H1 (cell line): Measurements from ENCODE around the gene FGR. TPM values are rescaled to one million over a fixed set of nuclear protein-coding genes. Genes with fewer than 3 reads are reported as not detected.
"Not testable (repeated sequence)": the region's sequence is repeated elsewhere in the genome, so short reads cannot be mapped to it uniquely, and the experiment has no call there.

Experiments used
- CTCF ChIA-PET: fragments of 300-600 bp; sonication (Branson Sonifier 250); formaldehyde crosslinking; loops from one replicate; lab custom pipeline; 2021; ENCODE audit not compliant: partially characterized antibody; lab: Charles Lee
- POLR2A ChIA-PET: fragments of 300-600 bp; sonication (Branson Sonifier 250); formaldehyde crosslinking; loops from one replicate; lab custom pipeline; 2021; ENCODE audit warnings: inconsistent platforms; ENCODE audit not compliant: partially characterized antibody; lab: Charles Lee
- DNase-seq, 2 experiments: peaks; one replicate each; pipeline versions ENCODE4 v3.0.0 to v3.0.0-alpha.2; 2010 to 2022; ENCODE audit warnings: low spot score in 2 of 2, low read depth in 1 of 2, mixed read lengths in 1 of 2
- FAIRE-seq: peaks from 2 replicates; lab custom pipeline; 2011; peaks lifted over from hg19 to GRCh38; lab: Jason Lieb, UNC
- H2AFZ ChIP-seq: 2 replicates; pipeline ENCODE4 v1.8.1; 2012; ENCODE audit warnings: low read length, inconsistent platforms
- H2AK5ac ChIP-seq: 2 replicates; pipeline ENCODE4 v1.6.1; 2013; ENCODE audit warnings: low read depth, low read length
- H2BK120ac ChIP-seq: replicated peaks from 2 replicates; pipeline ENCODE3; 2013; ENCODE audit warnings: low read depth, low read length, inconsistent platforms
- H2BK12ac ChIP-seq: 2 replicates; pipeline ENCODE4 v1.6.1; 2013; ENCODE audit warnings: low read depth, low read length
- H2BK15ac ChIP-seq: 2 replicates; pipeline ENCODE4 v1.6.1; 2013; ENCODE audit warnings: low read length
- H2BK20ac ChIP-seq: 2 replicates; pipeline ENCODE4 v1.6.1; 2013; ENCODE audit warnings: low read length
- H2BK5ac ChIP-seq: 2 replicates; pipeline ENCODE4 v1.6.1; 2013; ENCODE audit warnings: low read depth, low read length
- H3K14ac ChIP-seq: 2 replicates; pipeline ENCODE4 v1.6.1; 2013; ENCODE audit warnings: inconsistent platforms; ENCODE audit not compliant: insufficient read length
- H3K18ac ChIP-seq: 2 replicates; pipeline ENCODE4 v1.6.1; 2013; ENCODE audit warnings: low read length; ENCODE audit errors: extremely low read depth
- H3K23ac ChIP-seq: 2 replicates; pipeline ENCODE4 v1.6.1; 2013; ENCODE audit warnings: inconsistent platforms; ENCODE audit not compliant: insufficient read length
- H3K23me2 ChIP-seq: 2 replicates; pipeline ENCODE4 v1.6.1; 2013; ENCODE audit warnings: low read depth, low read length
- H3K27ac ChIP-seq: 2 replicates; pipeline ENCODE4 v1.6.1; 2011; ENCODE audit warnings: low read depth, low read length, inconsistent platforms
- H3K27me3 ChIP-seq, 4 experiments: replicated peaks in 1 of 4; 1 replicate in 1 of 4; 2 replicates in 3 of 4; pipeline versions ENCODE4 v1.6.1 to v1.8.1; 2011 to 2013; ENCODE audit warnings: low read length in 3 of 4, mild to moderate bottlenecking in 3 of 4, inconsistent platforms in 2 of 4, mixed read lengths in 2 of 4, moderate library complexity in 1 of 4; ENCODE audit not compliant: control insufficient read depth in 3 of 4, insufficient read depth in 3 of 4; ENCODE audit errors: extremely low read depth in 1 of 4
- H3K36me3 ChIP-seq, 4 experiments: 2 replicates each; pipeline versions ENCODE4 v1.6.1 to v1.8.1; 2011 to 2013; ENCODE audit warnings: mild to moderate bottlenecking in 4 of 4, low read length in 3 of 4, moderate library complexity in 2 of 4, control low read depth in 1 of 4, inconsistent platforms in 1 of 4; ENCODE audit not compliant: insufficient read depth in 4 of 4, control insufficient read depth in 2 of 4
- H3K4ac ChIP-seq: replicated peaks from 2 replicates; pipeline ENCODE3; 2013; ENCODE audit warnings: low read length, low read depth, mixed read lengths, inconsistent platforms; ENCODE audit not compliant: insufficient read length
- H3K4me1 ChIP-seq, 4 experiments: replicated peaks in 1 of 4; 1 replicate in 1 of 4; 2 replicates in 3 of 4; pipeline versions ENCODE4 v1.6.1 to v1.8.1; 2011 to 2013; ENCODE audit warnings: low read length in 3 of 4, inconsistent platforms in 2 of 4, mixed read lengths in 1 of 4; ENCODE audit not compliant: insufficient read depth in 4 of 4, control insufficient read depth in 3 of 4
- H3K4me2 ChIP-seq, 2 experiments: 2 replicates each; pipeline versions ENCODE4 v1.6.1 to v1.8.1; 2011 to 2013; ENCODE audit warnings: low read depth in 2 of 2, low read length in 2 of 2, control low read depth in 1 of 2, inconsistent platforms in 1 of 2, mild to moderate bottlenecking in 1 of 2; ENCODE audit not compliant: insufficient read depth in 1 of 2
- H3K4me3 ChIP-seq, 4 experiments: fragments of 200-600, 300-600 bp in 1 of 4; sonication (generic), shearing (Covaris generic), sonication (Bioruptor Twin) in 1 of 4; 2 replicates each; pipeline versions ENCODE4 v1.5.1 to v1.8.1; 2011 to 2016; ENCODE audit warnings: low read length in 4 of 4, low read depth in 3 of 4, control low read depth in 2 of 4, inconsistent platforms in 2 of 4, mild to moderate bottlenecking in 2 of 4, mixed read lengths in 1 of 4, moderate library complexity in 1 of 4; ENCODE audit not compliant: insufficient read depth in 2 of 4; ENCODE audit errors: extremely low read depth in 1 of 4
- H3K56ac ChIP-seq: replicated peaks from 2 replicates; pipeline ENCODE3; 2013; ENCODE audit warnings: low read depth, mild to moderate bottlenecking, mixed read lengths, low read length, inconsistent platforms; ENCODE audit not compliant: insufficient read length
- H3K79me1 ChIP-seq: 2 replicates; pipeline ENCODE4 v1.6.1; 2013; ENCODE audit warnings: low read depth, low read length, control low read depth
- H3K79me2 ChIP-seq, 2 experiments: 2 replicates each; pipeline versions ENCODE4 v1.6.1 to v1.8.1; 2012 to 2013; ENCODE audit warnings: low read length in 2 of 2, mild to moderate bottlenecking in 2 of 2, inconsistent platforms in 1 of 2; ENCODE audit not compliant: insufficient read depth in 2 of 2, control insufficient read depth in 1 of 2
- H3K9ac ChIP-seq, 4 experiments: replicated peaks in 1 of 4; 1 replicate in 1 of 4; 2 replicates in 3 of 4; pipeline versions ENCODE4 v1.6.1 to v1.8.1; 2011 to 2013; ENCODE audit warnings: low read depth in 3 of 4, low read length in 3 of 4, control low read depth in 2 of 4, mild to moderate bottlenecking in 2 of 4, moderate library complexity in 2 of 4, inconsistent platforms in 1 of 4; ENCODE audit errors: extremely low read depth in 1 of 4
- H3K9me3 ChIP-seq, 2 experiments: 2 replicates each; pipeline versions ENCODE4 v1.6.1 to v1.8.1; 2012 to 2013; ENCODE audit warnings: mild to moderate bottlenecking in 2 of 2, moderate library complexity in 2 of 2, control low read depth in 1 of 2, inconsistent platforms in 1 of 2, low read depth in 1 of 2, low read length in 1 of 2, mixed read lengths in 1 of 2; ENCODE audit not compliant: insufficient read depth in 2 of 2
- H4K20me1 ChIP-seq, 2 experiments: replicated peaks in 1 of 2; 2 replicates each; pipeline versions ENCODE3 to v1.8.1; 2011 to 2013; ENCODE audit warnings: inconsistent platforms in 2 of 2, low read length in 2 of 2, mild to moderate bottlenecking in 1 of 2; ENCODE audit not compliant: insufficient read depth in 2 of 2, control insufficient read depth in 1 of 2
- H4K5ac ChIP-seq: 2 replicates; pipeline ENCODE4 v1.6.1; 2013; ENCODE audit warnings: low read length, low read depth, mixed read lengths, inconsistent platforms; ENCODE audit not compliant: insufficient read length
- H4K8ac ChIP-seq: 2 replicates; pipeline ENCODE4 v1.8.0; 2013; ENCODE audit warnings: mild to moderate bottlenecking, moderate library complexity, low read length, inconsistent platforms; ENCODE audit not compliant: insufficient read depth; ENCODE audit errors: extremely low read depth
- H4K91ac ChIP-seq: replicated peaks from 2 replicates; pipeline ENCODE3; 2013; ENCODE audit warnings: low read length, mixed read lengths, inconsistent platforms; ENCODE audit not compliant: insufficient read length
- WGBS, 2 experiments: shearing (Covaris generic) in 1 of 2; methylation state at CpG; one replicate each; pipeline versions ENCODE4 v1.1.6 to v1.1.7; 2013 to 2015; ENCODE audit warnings: low lambda C conversion rate in 2 of 2, mixed read lengths in 2 of 2, inconsistent platforms in 1 of 2, low coverage in 1 of 2, missing lambda C conversion rate in 1 of 2; ENCODE audit not compliant: insufficient replicate concordance in 2 of 2, insufficient coverage in 1 of 2, insufficient read length in 1 of 2; ENCODE audit errors: extremely low coverage in 1 of 2, missing lambda C conversion rate in 1 of 2; 5-methylcytosine and 5-hydroxymethylcytosine counted together
- polyA plus RNA-seq, 7 experiments: library from polyadenylated mRNA; depleted of rRNA in 3 of 7; stranded (reverse) in 5 of 7; unstranded in 2 of 7; fragments of >200 nt in 5 of 7; fragments of 200-250 nt in 2 of 7; gene quantifications; 1 replicate in 5 of 7; 2 replicates in 1 of 7; 4 replicates in 1 of 7; pipeline versions ENCODE4 v1.2.1 to v1.2.3, GENCODE V29; 2011 to 2013; ENCODE audit warnings: missing spikeins in 2 of 7, mixed read lengths in 2 of 7
- total RNA-seq: library from RNA; stranded (reverse); fragmentation: NEBNext Ultra II Directional; extraction: Animal tissue kit (Norgen Biotek cat#: 25700); gene quantifications from 2 replicates; pipeline ENCODE4 v1.2.1, GENCODE V29; 2021

FGR gene
- total and polyA plus RNA-seq, 2 of the 8 experiments (the other 6 are each of a cell fraction or from before 2014, with no cell fraction given): 0.22 to 0.95 TPM

- H2AFZ ChIP-seq: not testable (repeated sequence)
These were observed 5.5 kb upstream of the FGR start for GRCh38 chr1:27640514-27640913.

More at GRCh38 chr1:27640514-27640913, 5.5 kb upstream of the FGR start:
- H3K27ac ChIP-seq, H4K8ac ChIP-seq, H3K79me1 ChIP-seq, H2BK20ac ChIP-seq, H3K9ac ChIP-seq, H2BK5ac ChIP-seq, H3K14ac ChIP-seq, H4K91ac ChIP-seq, H4K5ac ChIP-seq, H3K23me2 ChIP-seq, H3K4me3 ChIP-seq, H3K23ac ChIP-seq, FAIRE-seq, H3K4me1 ChIP-seq, H3K4me2 ChIP-seq, H2AK5ac ChIP-seq, H2BK12ac ChIP-seq, H4K20me1 ChIP-seq, H2BK15ac ChIP-seq, H3K18ac ChIP-seq, DNase-seq, H3K9me3 ChIP-seq, H3K4ac ChIP-seq, H3K79me2 ChIP-seq, H2BK120ac ChIP-seq, H3K27me3 ChIP-seq, H3K36me3 ChIP-seq, H3K56ac ChIP-seq: not testable (repeated sequence)
- ChIA-PET POLR2A (interaction anchor here (0.8 kb wide), 1 partner anchor 16 kb away, joined by 3 read pairs; no protein-coding TSS in a partner anchor), CTCF (interaction anchor here (0.6 to 4.2 kb wide), 10 partner anchors 11 to 346 kb away, joined by 3 to 20 read pairs (median 4); no protein-coding TSS in a partner anchor)
- WGBS, 2 experiments: 91% methylated on average over 9 of the region's 9 CpGs; no CpG with 5 or more reads in 1 of the 2 experiments
